ENCODE data around the gene ELMO2.

The ELMO2 gene

GRCh38 chr20:46330831-46331371 lies 75.5 kb downstream of the ELMO2 start:
- DNase-seq: no peak

DNA sequence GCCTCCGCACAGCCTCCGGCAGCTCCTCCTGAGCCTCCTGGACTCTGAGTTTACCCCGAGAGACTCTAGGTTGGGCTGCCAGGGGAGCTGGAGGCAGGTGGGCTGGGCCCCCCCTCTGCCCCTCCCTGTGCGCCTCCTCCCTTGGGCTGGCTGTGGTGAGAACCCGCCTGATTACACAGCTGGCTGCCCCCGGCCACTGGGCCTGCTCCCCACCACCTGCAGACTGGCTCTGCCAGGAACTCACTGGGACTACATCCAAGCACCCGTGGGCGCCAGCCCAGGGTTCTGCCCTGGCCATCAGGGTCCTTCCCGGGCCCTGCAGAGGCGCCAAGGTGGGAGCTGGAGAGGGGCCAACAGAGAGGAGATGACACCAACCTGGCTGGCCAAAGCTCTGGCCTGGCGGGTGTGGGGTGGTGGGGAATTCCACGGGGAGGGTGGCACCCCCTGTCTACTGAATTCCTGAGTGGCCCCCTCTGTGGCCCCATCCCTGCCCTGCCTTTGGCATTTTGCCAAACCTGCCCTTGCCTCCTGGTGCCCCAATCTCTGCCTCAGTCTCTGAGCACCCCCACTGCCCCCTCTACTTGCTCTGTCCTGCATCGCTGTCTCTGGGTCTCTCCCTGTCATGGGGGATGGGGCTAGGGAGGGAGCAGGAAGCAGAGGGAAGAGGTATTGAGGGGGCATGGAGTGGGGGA lies 76.2 kb downstream of the ELMO2 start:
- DNase-seq: no peak

DNA sequence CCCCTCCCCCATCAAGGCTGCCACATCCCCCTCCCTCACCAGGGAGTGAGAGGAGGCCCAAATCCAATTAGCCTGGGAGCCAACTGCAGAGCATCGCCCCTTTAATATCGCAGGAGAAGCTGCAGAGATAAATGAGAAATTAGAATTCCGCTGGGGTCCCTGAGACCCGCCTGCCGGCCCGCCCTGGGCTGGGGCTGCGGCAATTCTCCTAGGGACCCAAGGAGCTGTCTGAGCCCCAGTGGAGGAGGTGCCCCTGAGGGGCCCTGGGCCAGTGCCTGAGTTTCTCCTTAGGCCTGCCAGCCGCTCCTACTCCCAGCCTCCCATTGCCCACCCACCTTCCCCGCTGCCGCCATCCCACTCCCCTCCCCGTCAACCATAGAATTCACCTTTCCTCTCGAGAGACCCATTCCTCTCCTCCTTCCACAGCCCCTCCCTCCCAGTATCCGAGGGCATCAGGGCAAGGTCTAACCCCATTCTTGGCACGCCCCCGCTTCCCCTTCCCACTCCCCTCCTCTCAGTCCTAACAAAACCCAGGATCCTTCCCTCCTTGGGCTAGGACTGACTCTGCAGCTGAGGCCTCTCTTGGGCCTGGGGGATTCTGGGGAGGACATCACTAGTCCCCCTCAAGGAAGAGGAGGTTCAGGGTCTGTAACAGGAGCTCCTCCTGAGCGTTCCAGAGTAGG lies 78.1 kb downstream of the ELMO2 start:
- DNase-seq: no peak

GRCh38 chr20:46327557-46327956 lies 78.9 kb downstream of the ELMO2 start:
- DNase-seq: no peak

DNA sequence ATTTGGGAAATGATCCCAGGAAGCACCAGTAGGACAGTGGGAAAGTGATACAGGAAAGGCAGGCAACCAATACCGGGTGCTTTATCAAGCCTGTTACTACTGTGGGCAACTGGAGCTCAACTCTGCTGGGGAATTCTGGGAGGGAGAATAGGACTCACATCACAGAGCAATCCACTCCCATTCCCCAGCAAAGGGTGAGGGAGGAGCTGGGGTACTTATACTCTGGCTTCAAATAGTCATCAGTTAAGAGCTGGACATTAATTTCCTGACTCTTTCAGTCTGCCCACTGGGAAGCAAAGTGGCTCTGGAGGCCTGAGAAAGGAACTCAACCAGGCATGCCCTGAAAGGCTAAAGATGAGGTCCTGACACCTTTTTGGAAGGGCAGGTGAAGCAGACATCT lies 80.6 kb downstream of the ELMO2 start:
- DNase-seq: no peak

- peak; percentile 40 for DNase-seq
Observed at GRCh38 chr20:46324960-46325703, 81.3 kb downstream of the ELMO2 start.

GRCh38 chr20:46324379-46324778 lies 82.0 kb downstream of the ELMO2 start:
- no peak for DNase-seq

- no peak for DNase-seq
Observed at GRCh38 chr20:46323557-46323956, 82.9 kb downstream of the ELMO2 start.

- no peak for DNase-seq
Observed at GRCh38 chr20:46322641-46323040, 83.8 kb downstream of the ELMO2 start.

- no peak for DNase-seq
Observed at GRCh38 chr20:46317685-46318177, 88.7 kb downstream of the ELMO2 start.

- DNase-seq: no peak
Observed at GRCh38 chr20:46316984-46317684, 89.3 kb downstream of the ELMO2 start.
